ENCODE measurements around the gene MAP3K21. TPM values are rescaled to one million over a fixed set of nuclear protein-coding genes. Genes with fewer than 3 reads are reported as not detected.

The MAP3K21 gene
- total and polyA plus RNA-seq, 2 of the 8 experiments (the other 6 are each of a cell fraction or from before 2014, with no cell fraction given), result 21.2 to 21.8 TPM

DNA sequence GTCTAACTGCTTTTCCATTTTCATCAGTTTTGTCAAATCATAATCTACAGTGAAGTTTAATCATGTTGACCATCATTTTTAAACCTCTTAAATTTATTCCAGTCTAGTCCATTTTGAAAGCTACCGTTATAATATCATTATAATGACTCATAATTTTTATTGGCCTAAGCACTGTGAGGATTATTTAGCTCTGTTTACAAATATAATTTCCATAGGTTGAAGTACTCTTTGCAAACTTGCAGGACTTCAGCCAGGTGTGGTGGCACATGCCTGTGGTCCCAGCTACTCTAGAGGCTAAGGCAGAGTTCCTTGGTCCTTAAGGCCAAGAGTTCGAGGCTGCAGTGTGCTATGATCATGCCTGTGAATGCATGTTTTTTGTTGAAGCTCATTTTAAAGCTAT, 54.3 kb downstream of the MAP3K21 start:
- no peak overlapping the region for H2BK15ac ChIP-seq (ENCODE audit: low read length)
- H3K56ac ChIP-seq (replicated peaks; ENCODE audit: insufficient read length, low read depth, low read length), result no peak overlapping the region
- H2BK5ac ChIP-seq (ENCODE audit: low read depth, low read length), result no peak overlapping the region
- ChIA-PET CTCF (ENCODE audit: partially characterized antibody) (interaction anchor here (1.0 to 2.5 kb wide), 6 partner anchors 8 to 59 kb away, joined by 3 to 10 read pairs (median 5); no protein-coding TSS in a partner anchor), POLR2A (ENCODE audit: partially characterized antibody) (no interaction called here)
- H3K14ac ChIP-seq (ENCODE audit: insufficient read length), result no peak overlapping the region
- no peaks in the 10 kb centered on the region for H3K79me1 ChIP-seq (ENCODE audit: low read depth, low read length)
- no peaks in the 10 kb centered on the region for H3K27me3 ChIP-seq (replicated peaks in 1 of 4; ENCODE audit: control insufficient read depth in 3 of 4, extremely low read depth in 1 of 4, insufficient read depth in 3 of 4, low read length in 3 of 4)
- no peak overlapping the region for H2BK12ac ChIP-seq (ENCODE audit: low read depth, low read length)
- H4K91ac ChIP-seq (replicated peaks; ENCODE audit: insufficient read length, low read length), result no peak overlapping the region
- no peak overlapping the region for H3K27ac ChIP-seq (ENCODE audit: low read depth, low read length)
- H2AFZ ChIP-seq (ENCODE audit: low read length), result no peak overlapping the region
- H4K5ac ChIP-seq (ENCODE audit: insufficient read length, low read depth, low read length), result no peak overlapping the region
- H3K23me2 ChIP-seq (ENCODE audit: low read depth, low read length), result no peaks in the 10 kb centered on the region; the same call in 1 of the 2 replicates
- no peaks in the 10 kb centered on the region for H4K20me1 ChIP-seq (replicated peaks in 1 of 2; ENCODE audit: control insufficient read depth in 1 of 2, insufficient read depth in 2 of 2, low read length in 2 of 2)
- H3K4me3 ChIP-seq (ENCODE audit: extremely low read depth in 1 of 4, insufficient read depth in 2 of 4, low read depth in 3 of 4, low read length in 4 of 4), result no peak overlapping the region
- no peak overlapping the region for H3K4me2 ChIP-seq (ENCODE audit: insufficient read depth in 1 of 2, low read depth in 2 of 2, low read length in 2 of 2)
- no peak overlapping the region for H4K8ac ChIP-seq (ENCODE audit: extremely low read depth, insufficient read depth, low read length)
- 0 out of 7 replicates have a peak, but pooled peaks cover 0 to 3% (median 0%) of the 10 kb centered on the region in 4 experiments for H3K4me1 ChIP-seq (replicated peaks in 1 of 4; ENCODE audit: control insufficient read depth in 3 of 4, insufficient read depth in 4 of 4, low read length in 3 of 4)
- no peak overlapping the region for H3K4ac ChIP-seq (replicated peaks; ENCODE audit: insufficient read length, low read depth, low read length)
- no peak overlapping the region for H3K9ac ChIP-seq (replicated peaks in 1 of 4; ENCODE audit: extremely low read depth in 1 of 4, low read depth in 3 of 4, low read length in 3 of 4)
- peaks cover 4 to 23% (median 13%) of the 10 kb centered on the region in 4 experiments; a peak in 6 of 8 replicates for H3K36me3 ChIP-seq (ENCODE audit: control insufficient read depth in 2 of 4, insufficient read depth in 4 of 4, low read length in 3 of 4)
- no peak overlapping the region for H2AK5ac ChIP-seq (ENCODE audit: low read depth, low read length)
- H2BK20ac ChIP-seq (ENCODE audit: low read length), result no peak overlapping the region
- H3K79me2 ChIP-seq (ENCODE audit: control insufficient read depth in 1 of 2, insufficient read depth in 2 of 2, low read length in 2 of 2), result no peaks in the 10 kb centered on the region
- 87% methylated on average over 2 of the region's 2 CpGs; no CpG with 5 or more reads in 1 of the 2 experiments for WGBS, 2 experiments (ENCODE audit: extremely low coverage in 1 of 2, insufficient coverage in 1 of 2, insufficient read length in 1 of 2, insufficient replicate concordance in 2 of 2, low coverage in 1 of 2, low lambda C conversion rate in 2 of 2, missing lambda C conversion rate in 1 of 2)
- H2BK120ac ChIP-seq (replicated peaks; ENCODE audit: low read depth, low read length), result no peak overlapping the region
- H3K23ac ChIP-seq (ENCODE audit: insufficient read length), result no peak overlapping the region
- H3K18ac ChIP-seq (ENCODE audit: extremely low read depth, low read length), result no peak overlapping the region
- no peak for DNase-seq (ENCODE audit: low read depth in 1 of 2, low spot score in 2 of 2)
- peaks cover 0 to 8% of the 10 kb centered on the region in 2 experiments; a peak in 1 of 4 replicates for H3K9me3 ChIP-seq (ENCODE audit: insufficient read depth in 2 of 2, low read depth in 1 of 2, low read length in 1 of 2)
- FAIRE-seq, result no peak
- TF ChIP-seq EP300 (IDR thresholded peaks at IDR 0.05; ENCODE audit: borderline replicate concordance in 1 of 2, low read depth in 2 of 2, low read length in 2 of 2) (no peak), SP4 (IDR thresholded peaks at IDR 0.05; ENCODE audit: low read length) (no peak), HDAC6 (IDR thresholded peaks at IDR 0.05; ENCODE audit: low read depth, low read length) (no peak), CREB1 (IDR thresholded peaks at IDR 0.05) (no peak), SRF (IDR thresholded peaks at IDR 0.05; ENCODE audit: low read depth, low read length) (no peak), SP2 (IDR thresholded peaks at IDR 0.05; ENCODE audit: low read length) (no peak), RAD21 (IDR thresholded peaks at IDR 0.05 in 1 of 2, conservative IDR thresholded peaks at IDR 0.05 in 1 of 2; ENCODE audit: low read depth in 2 of 2, low read length in 2 of 2) (no peak), KDM1A (IDR thresholded peaks at IDR 0.05; ENCODE audit: borderline replicate concordance, low read length) (no peak), TEAD4 (IDR thresholded peaks at IDR 0.05; ENCODE audit: low read depth, low read length) (no peak), SIRT6 (IDR thresholded peaks at IDR 0.05; ENCODE audit: low read length) (no peak), CHD1 (IDR thresholded peaks at IDR 0.05; ENCODE audit: low read depth, low read length) (no peak)
- TF ChIP-seq, protein P1, sequence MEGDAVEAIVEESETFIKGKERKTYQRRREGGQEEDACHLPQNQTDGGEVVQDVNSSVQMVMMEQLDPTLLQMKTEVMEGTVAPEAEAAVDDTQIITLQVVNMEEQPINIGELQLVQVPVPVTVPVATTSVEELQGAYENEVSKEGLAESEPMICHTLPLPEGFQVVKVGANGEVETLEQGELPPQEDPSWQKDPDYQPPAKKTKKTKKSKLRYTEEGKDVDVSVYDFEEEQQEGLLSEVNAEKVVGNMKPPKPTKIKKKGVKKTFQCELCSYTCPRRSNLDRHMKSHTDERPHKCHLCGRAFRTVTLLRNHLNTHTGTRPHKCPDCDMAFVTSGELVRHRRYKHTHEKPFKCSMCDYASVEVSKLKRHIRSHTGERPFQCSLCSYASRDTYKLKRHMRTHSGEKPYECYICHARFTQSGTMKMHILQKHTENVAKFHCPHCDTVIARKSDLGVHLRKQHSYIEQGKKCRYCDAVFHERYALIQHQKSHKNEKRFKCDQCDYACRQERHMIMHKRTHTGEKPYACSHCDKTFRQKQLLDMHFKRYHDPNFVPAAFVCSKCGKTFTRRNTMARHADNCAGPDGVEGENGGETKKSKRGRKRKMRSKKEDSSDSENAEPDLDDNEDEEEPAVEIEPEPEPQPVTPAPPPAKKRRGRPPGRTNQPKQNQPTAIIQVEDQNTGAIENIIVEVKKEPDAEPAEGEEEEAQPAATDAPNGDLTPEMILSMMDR (IDR thresholded peaks at IDR 0.05; ENCODE audit: control extremely low read depth in 1 of 3, insufficient read depth in 1 of 3, low read depth in 1 of 3, low read length in 3 of 3), result no peak

All from H1 (cell line).